MM.1S (cell line): ENCODE data around the gene PIAS4.

Source experiments
- DNase-seq: peaks from one replicate; pipeline ENCODE4 v3.0.0-alpha.2; 2015
- H2AFZ ChIP-seq: fragments of 300-600 bp; sonication (generic); 2 replicates; pipeline ENCODE4 v1.6.0; 2016; ENCODE audit warnings: antibody characterized with exemption, low read length
- H3F3A ChIP-seq: fragments of 300-600 bp; sonication (generic); 2 replicates; pipeline ENCODE4 v1.6.1; 2016; ENCODE audit warnings: mild to moderate bottlenecking, antibody characterized with exemption, low read length, moderate library complexity, mixed read lengths; ENCODE audit not compliant: insufficient read depth
- H3K27ac ChIP-seq: fragments of 300-600 bp; sonication (generic); 2 replicates; pipeline ENCODE4 v1.5.1; 2016; ENCODE audit warnings: mild to moderate bottlenecking, low read length
- H3K27me3 ChIP-seq: fragments of 300-600 bp; sonication (generic); replicated peaks from 2 replicates; pipeline ENCODE4 v1.6.0; 2016; ENCODE audit warnings: low read length; ENCODE audit not compliant: insufficient read depth
- H3K36me3 ChIP-seq: fragments of 300-600 bp; sonication (generic); replicated peaks from 2 replicates; pipeline ENCODE4 v1.6.1; 2016; ENCODE audit warnings: mild to moderate bottlenecking, low read length, mixed read lengths; ENCODE audit not compliant: insufficient read depth
- H3K4me1 ChIP-seq: fragments of 300-600 bp; sonication (generic); 2 replicates; pipeline ENCODE4 v1.6.1; 2016; ENCODE audit warnings: low read length, mixed read lengths
- H3K4me2 ChIP-seq: fragments of 300-600 bp; sonication (generic); 2 replicates; pipeline ENCODE4 v1.6.0; 2016; ENCODE audit warnings: low read depth, low read length
- H3K4me3 ChIP-seq: fragments of 300-600 bp; sonication (generic); 2 replicates; pipeline ENCODE4 v1.5.1; 2016; ENCODE audit warnings: low read length, mixed read lengths
- H3K79me2 ChIP-seq: fragments of 300-600 bp; sonication (generic); 2 replicates; pipeline ENCODE4 v1.6.1; 2016; ENCODE audit warnings: mixed run types, low read length, mixed read lengths
- H3K9ac ChIP-seq: fragments of 300-600 bp; sonication (generic); 2 replicates; pipeline ENCODE4 v1.6.1; 2016; ENCODE audit warnings: low read length, mixed read lengths
- H3K9me2 ChIP-seq: fragments of 300-600 bp; sonication (generic); replicated peaks from 2 replicates; pipeline ENCODE4 v1.6.1; 2016; ENCODE audit warnings: mild to moderate bottlenecking, low read length, mixed read lengths; ENCODE audit not compliant: insufficient read depth
- H3K9me3 ChIP-seq: fragments of 300-600 bp; sonication (generic); replicated peaks from 2 replicates; pipeline ENCODE4 v1.6.1; 2016; ENCODE audit warnings: mild to moderate bottlenecking, low read length, mixed read lengths; ENCODE audit not compliant: insufficient read depth
- H4K20me1 ChIP-seq: fragments of 300-600 bp; sonication (generic); 2 replicates; pipeline ENCODE4 v1.6.1; 2016; ENCODE audit warnings: mild to moderate bottlenecking, low read length, moderate library complexity, mixed read lengths; ENCODE audit not compliant: insufficient read depth
- CTCF ChIP-seq: fragments of 300-600 bp; sonication (generic); IDR thresholded peaks from 2 replicates; pipeline ENCODE4 v1.5.1; 2016; ENCODE audit warnings: antibody characterized with exemption, low read length, mixed read lengths
- EZH2 ChIP-seq: fragments of 300-600 bp; sonication (generic); optimal IDR thresholded peaks from 2 replicates; pipeline ENCODE3; 2017; ENCODE audit warnings: low read depth, mild to moderate bottlenecking, antibody characterized with exemption, low read length, mixed read lengths
- EZH2phosphoT487 ChIP-seq: fragments of 300-600 bp; sonication (generic); IDR thresholded peaks from 2 replicates; pipeline ENCODE4 v1.6.1; 2018; ENCODE audit warnings: antibody characterized with exemption, low read length

PIAS4 gene

GRCh38 chr19:4054441-4055208, 47.1 kb downstream of the PIAS4 start:
- peaks cover 13% of the 10 kb centered on the region for H3K36me3 ChIP-seq
- H3K9me3 ChIP-seq, result no peaks in the 10 kb centered on the region
- DNase-seq, result no peak
- H3K27me3 ChIP-seq, result no peaks in the 10 kb centered on the region
- no peak overlapping the region for H3K9ac ChIP-seq
- no peak overlapping the region for H2AFZ ChIP-seq
- H3K4me2 ChIP-seq, result no peak overlapping the region
- H3K27ac ChIP-seq, result no peak overlapping the region
- no peaks in the 10 kb centered on the region for H3K4me1 ChIP-seq
- H3K79me2 ChIP-seq, result peaks cover 92% of the 10 kb centered on the region
- no peak for TF ChIP-seq EZH2
- TF ChIP-seq CTCF, result no peak
- no peak for TF ChIP-seq EZH2phosphoT487
- H3F3A ChIP-seq, result no peaks in the 10 kb centered on the region
- H4K20me1 ChIP-seq, result peaks cover 38% of the 10 kb centered on the region
- H3K4me3 ChIP-seq, result no peak overlapping the region
- H3K9me2 ChIP-seq, result no peaks in the 10 kb centered on the region

- H2AFZ ChIP-seq, result no peak overlapping the region
- peaks cover 93% of the 10 kb centered on the region for H3K79me2 ChIP-seq
- peaks cover 13% of the 10 kb centered on the region for H3K36me3 ChIP-seq
- no peak for DNase-seq
- H3K9me2 ChIP-seq, result no peaks in the 10 kb centered on the region
- no peak overlapping the region for H3K4me3 ChIP-seq
- H3F3A ChIP-seq, result no peaks in the 10 kb centered on the region
- no peak overlapping the region for H3K4me2 ChIP-seq
- H3K27me3 ChIP-seq, result no peaks in the 10 kb centered on the region
- H4K20me1 ChIP-seq, result peaks cover 42% of the 10 kb centered on the region
- H3K9ac ChIP-seq, result no peak overlapping the region
- no peak for TF ChIP-seq EZH2
- no peak for TF ChIP-seq CTCF
- no peak overlapping the region for H3K27ac ChIP-seq
- no peaks in the 10 kb centered on the region for H3K4me1 ChIP-seq
- H3K9me3 ChIP-seq, result no peaks in the 10 kb centered on the region
Measured at GRCh38 chr19:4055209-4055552, 47.6 kb downstream of the PIAS4 start.

GRCh38 chr19:4057931-4058692, 50.6 kb downstream of the PIAS4 start:
- no peak for DNase-seq
- peaks cover 9% of the 10 kb centered on the region; the same call in 1 of the 2 replicates for H3K36me3 ChIP-seq
- H3K4me1 ChIP-seq, result no peaks in the 10 kb centered on the region
- H3K4me3 ChIP-seq, result no peak overlapping the region
- H3K79me2 ChIP-seq, result peaks cover 96% of the 10 kb centered on the region
- H3K4me2 ChIP-seq, result no peak overlapping the region
- H3K9me2 ChIP-seq, result no peaks in the 10 kb centered on the region
- no peak overlapping the region for H3K9ac ChIP-seq
- H3K27ac ChIP-seq, result no peak overlapping the region
- peaks cover 49% of the 10 kb centered on the region for H4K20me1 ChIP-seq
- no peaks in the 10 kb centered on the region for H3F3A ChIP-seq
- H3K9me3 ChIP-seq, result no peaks in the 10 kb centered on the region
- no peak overlapping the region for H2AFZ ChIP-seq
- H3K27me3 ChIP-seq, result no peaks in the 10 kb centered on the region
- no peak for TF ChIP-seq CTCF
- TF ChIP-seq EZH2, result no peak
- no peak for TF ChIP-seq EZH2phosphoT487
